Measurements from ENCODE around the gene NRXN3.

Gene NRXN3

GRCh38 chr14:79118291-79118690 lies 948.1 kb downstream of the NRXN3 start:
- H3K4me3 ChIP-seq (ENCODE audit: low read length), result no peak overlapping the region
- no peak for DNase-seq (ENCODE audit: low read depth)
- TF ChIP-seq CTCF (conservative IDR thresholded peaks at IDR 0.05; ENCODE audit: low read length), result no peak

GRCh38 chr14:79134361-79134760 lies 964.2 kb downstream of the NRXN3 start:
- no peak overlapping the region for H3K4me3 ChIP-seq (ENCODE audit: low read length)
- TF ChIP-seq CTCF (conservative IDR thresholded peaks at IDR 0.05; ENCODE audit: low read length), result no peak
- DNase-seq (ENCODE audit: low read depth), result no peak

- H3K4me3 ChIP-seq (ENCODE audit: low read length), result no peak overlapping the region
- TF ChIP-seq CTCF (conservative IDR thresholded peaks at IDR 0.05; ENCODE audit: low read length), result no peak
- DNase-seq (ENCODE audit: low read depth), result no peak
These were observed 966.2 kb downstream of the NRXN3 start for GRCh38 chr14:79136071-79137044.

- no peak for TF ChIP-seq CTCF (conservative IDR thresholded peaks at IDR 0.05; ENCODE audit: low read length)
- no peak overlapping the region for H3K4me3 ChIP-seq (ENCODE audit: low read length)
- no peak for DNase-seq (ENCODE audit: low read depth)
These were observed 966.9 kb downstream of the NRXN3 start for GRCh38 chr14:79137045-79137430.

GRCh38 chr14:79137836-79138235 lies 967.7 kb downstream of the NRXN3 start:
- no peak overlapping the region for H3K4me3 ChIP-seq (ENCODE audit: low read length)
- TF ChIP-seq CTCF (conservative IDR thresholded peaks at IDR 0.05; ENCODE audit: low read length), result no peak
- DNase-seq (ENCODE audit: low read depth), result no peak

- no peak overlapping the region for H3K4me3 ChIP-seq (ENCODE audit: low read length)
- no peak for TF ChIP-seq CTCF (conservative IDR thresholded peaks at IDR 0.05; ENCODE audit: low read length)
- no peak for DNase-seq (ENCODE audit: low read depth)
These were observed 974.7 kb downstream of the NRXN3 start for GRCh38 chr14:79144896-79145295.

GRCh38 chr14:79150226-79150625 lies 980.1 kb downstream of the NRXN3 start:
- no peak for TF ChIP-seq CTCF (conservative IDR thresholded peaks at IDR 0.05; ENCODE audit: low read length)
- no peak for DNase-seq (ENCODE audit: low read depth)
- no peak overlapping the region for H3K4me3 ChIP-seq (ENCODE audit: low read length)
